Spleen (tissue), 7 donors: Measurements from ENCODE around the gene NCAPH2.

Experiments used
- CTCF ChIP-seq, 11 experiments: fragments of 200-600 bp in 7 of 11; fragments of 450-650 bp in 4 of 11; sonication (generic) in 4 of 11; IDR thresholded peaks in 8 of 11; conservative IDR thresholded peaks in 3 of 11; 1 replicate in 7 of 11; 2 replicates in 4 of 11; pipeline versions ENCODE4 v1.4.0 to v1.8.0; 2016 to 2021; ENCODE audit warnings: antibody characterized with exemption in 11 of 11, inconsistent platforms in 4 of 11, mild to moderate bottlenecking in 1 of 11
- POLR2A ChIP-seq, 3 donors: fragments of 450-650 bp; IDR thresholded peaks; one replicate each; pipeline ENCODE4 v1.5.1; 2017; ENCODE audit warnings: antibody characterized with exemption in 3 of 3, mild to moderate bottlenecking in 1 of 3
- POLR2AphosphoS5 ChIP-seq, 3 donors: sonication (generic); formaldehyde crosslinking; IDR thresholded peaks; one replicate each; pipeline ENCODE4 v1.5.1; 2017; ENCODE audit warnings: antibody characterized with exemption in 3 of 3
- donor health status: DM: no; HTN: no; CAD: no; lungs with moderate emphysema.
- donor health status: DM: no; HTN: no; CAD: no.
- donor health status: DM: no; HTN: no; CAD: no.

DNA sequence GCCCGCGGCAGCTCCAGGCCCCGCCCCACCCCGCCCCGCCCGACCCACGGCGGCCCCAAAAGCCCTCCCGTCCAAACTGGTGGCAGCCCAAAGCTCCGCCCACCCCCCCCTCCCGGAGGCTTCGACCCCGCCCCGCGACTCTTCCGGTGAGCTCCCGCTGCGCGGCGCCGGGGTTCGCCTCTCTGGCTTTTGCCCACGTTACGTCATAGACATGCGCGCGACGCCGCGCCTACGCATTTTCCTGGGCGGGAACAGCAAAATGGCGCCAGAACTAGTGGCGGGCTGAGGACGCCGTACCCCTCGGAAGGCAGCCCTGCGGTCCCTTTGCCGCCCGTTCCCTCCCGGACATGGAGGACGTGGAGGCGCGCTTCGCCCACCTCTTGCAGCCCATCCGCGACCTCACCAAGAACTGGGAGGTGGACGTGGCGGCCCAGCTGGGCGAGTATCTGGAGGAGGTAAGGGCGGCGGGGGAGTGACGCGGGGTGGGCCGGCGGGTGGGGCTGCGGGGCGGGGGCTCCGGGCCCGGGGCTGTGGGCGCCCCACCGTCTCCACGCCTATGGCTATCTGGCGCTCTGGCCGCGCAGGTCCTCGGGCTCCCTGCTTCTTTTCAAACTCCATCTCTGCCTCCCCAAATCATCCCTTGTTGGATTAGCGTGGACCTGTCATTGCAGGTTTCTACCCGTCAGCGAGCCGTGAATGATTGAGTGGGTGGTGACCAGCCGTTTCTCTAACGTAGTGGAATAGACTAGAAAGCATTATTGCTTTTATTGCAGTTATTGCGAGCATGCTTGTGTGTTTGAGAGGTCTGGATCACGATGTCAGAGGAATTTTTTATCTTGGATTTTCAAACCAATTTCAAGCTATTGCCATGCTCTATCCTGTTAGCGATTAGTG lies at the start of gene NCAPH2:
- TF ChIP-seq CTCF (IDR thresholded peaks at IDR 0.05 in 8 of 11, conservative IDR thresholded peaks at IDR 0.05 in 3 of 11) (peak in 3 of 11 experiments; percentile 3 to 22 (median 8)), POLR2A (IDR thresholded peaks at IDR 0.05) (peak; percentile 24 to 64 (median 56)), POLR2AphosphoS5 (IDR thresholded peaks at IDR 0.05) (peak; percentile 95 to 98 (median 96))
